RWPE2 (cell line): ENCODE data around the gene H2AZ2.
A peak's percentile ranks its signal among the peaks of the same experiment; 100 is the strongest.

Experiments
- ATAC-seq: fragments of 200-7000 bp; cut with Tn5 transposase; 3 replicates; pipeline ENCODE4 v1.9.1; 2021; ENCODE audit warnings: low read depth
- DNase-seq: peaks from one replicate; pipeline ENCODE4 v3.0.0-alpha.2; 2020; ENCODE audit warnings: low spot score
- H3K27ac ChIP-seq: fragments of 450-650 bp; 2 replicates; pipeline ENCODE4 v1.5.1; 2017; ENCODE audit warnings: mild to moderate bottlenecking; ENCODE audit not compliant: poor library complexity, severe bottlenecking
- H3K27me3 ChIP-seq: fragments of 250-450 bp; sonication (Bioruptor Pico); 2 replicates; pipeline ENCODE4 v1.5.1; 2021; ENCODE audit warnings: mild to moderate bottlenecking, moderate library complexity; ENCODE audit not compliant: insufficient read depth, poor library complexity, severe bottlenecking
- H3K36me3 ChIP-seq: fragments of 250-450 bp; sonication (Bioruptor Pico); 2 replicates; pipeline ENCODE4 v1.5.1; 2020; ENCODE audit warnings: low read depth, mild to moderate bottlenecking, moderate library complexity
- H3K4me1 ChIP-seq: fragments of 250-450 bp; sonication (Bioruptor Pico); 2 replicates; pipeline ENCODE4 v1.5.1; 2021; ENCODE audit warnings: mild to moderate bottlenecking, moderate library complexity; ENCODE audit not compliant: insufficient read depth, poor library complexity, severe bottlenecking
- H3K4me3 ChIP-seq: fragments of 250-450 bp; sonication (Bioruptor Pico); 2 replicates; pipeline ENCODE4 v1.5.1; 2021; ENCODE audit warnings: mild to moderate bottlenecking, moderate library complexity; ENCODE audit not compliant: severe bottlenecking
- H3K9me3 ChIP-seq: fragments of 250-450 bp; sonication (Bioruptor Pico); 2 replicates; pipeline ENCODE4 v1.5.1; 2021; ENCODE audit warnings: mild to moderate bottlenecking, moderate library complexity; ENCODE audit not compliant: severe bottlenecking
- TF ChIP-seq, protein P1 (sequence below): fragments of 450-650 bp; IDR thresholded peaks from one replicate; pipeline ENCODE4 v1.5.1; 2017; ENCODE audit warnings: mild to moderate bottlenecking, moderate library complexity; ENCODE audit not compliant: poor library complexity, severe bottlenecking

The H2AZ2 gene

DNA sequence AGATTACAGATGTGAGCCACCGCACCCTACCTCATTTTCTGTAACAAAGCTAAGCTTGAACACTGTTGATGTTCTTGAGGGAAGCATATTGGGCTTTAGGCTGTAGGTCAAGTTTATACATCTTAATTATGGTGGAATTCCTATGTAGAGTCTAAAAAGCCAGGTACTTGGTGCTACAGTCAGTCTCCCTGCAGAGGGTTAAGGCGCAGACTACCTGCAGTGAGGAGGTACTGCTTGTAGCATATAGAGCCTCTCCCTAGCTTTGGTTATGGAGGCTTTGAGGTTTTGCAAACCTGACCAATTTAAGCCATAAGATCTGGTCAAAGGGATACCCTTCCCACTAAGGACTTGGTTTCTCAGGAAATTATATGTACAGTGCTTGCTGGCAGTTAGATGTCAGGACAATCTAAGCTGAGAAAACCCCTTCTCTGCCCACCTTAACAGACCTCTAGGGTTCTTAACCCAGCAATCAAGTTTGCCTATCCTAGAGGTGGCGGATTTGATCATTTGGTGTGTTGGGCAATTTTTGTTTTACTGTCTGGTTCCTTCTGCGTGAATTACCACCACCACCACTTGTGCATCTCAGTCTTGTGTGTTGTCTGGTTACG lies 45.4 kb downstream of the H2AZ2 start:
- TF ChIP-seq, protein P1, sequence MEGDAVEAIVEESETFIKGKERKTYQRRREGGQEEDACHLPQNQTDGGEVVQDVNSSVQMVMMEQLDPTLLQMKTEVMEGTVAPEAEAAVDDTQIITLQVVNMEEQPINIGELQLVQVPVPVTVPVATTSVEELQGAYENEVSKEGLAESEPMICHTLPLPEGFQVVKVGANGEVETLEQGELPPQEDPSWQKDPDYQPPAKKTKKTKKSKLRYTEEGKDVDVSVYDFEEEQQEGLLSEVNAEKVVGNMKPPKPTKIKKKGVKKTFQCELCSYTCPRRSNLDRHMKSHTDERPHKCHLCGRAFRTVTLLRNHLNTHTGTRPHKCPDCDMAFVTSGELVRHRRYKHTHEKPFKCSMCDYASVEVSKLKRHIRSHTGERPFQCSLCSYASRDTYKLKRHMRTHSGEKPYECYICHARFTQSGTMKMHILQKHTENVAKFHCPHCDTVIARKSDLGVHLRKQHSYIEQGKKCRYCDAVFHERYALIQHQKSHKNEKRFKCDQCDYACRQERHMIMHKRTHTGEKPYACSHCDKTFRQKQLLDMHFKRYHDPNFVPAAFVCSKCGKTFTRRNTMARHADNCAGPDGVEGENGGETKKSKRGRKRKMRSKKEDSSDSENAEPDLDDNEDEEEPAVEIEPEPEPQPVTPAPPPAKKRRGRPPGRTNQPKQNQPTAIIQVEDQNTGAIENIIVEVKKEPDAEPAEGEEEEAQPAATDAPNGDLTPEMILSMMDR = no peak
- Histone ChIP-seq H3K4me3 (no peak overlapping the region), H3K27me3 (no peaks in the 10 kb centered on the region), H3K9me3 (no peaks in the 10 kb centered on the region), H3K36me3 (peaks cover 61% of the 10 kb centered on the region), H3K4me1 (peaks cover 14% of the 10 kb centered on the region), H3K27ac (peak overlapping the region; percentile 97)
- ATAC-seq = no peak
- no peak for DNase-seq

- no peak for ATAC-seq
- Histone ChIP-seq H3K9me3 (no peaks in the 10 kb centered on the region), H3K4me1 (peaks cover 14% of the 10 kb centered on the region), H3K27me3 (no peaks in the 10 kb centered on the region), H3K36me3 (peaks cover 67% of the 10 kb centered on the region), H3K27ac (peak overlapping the region; percentile 97), H3K4me3 (no peak overlapping the region)
- TF ChIP-seq, protein P1 = no peak
- no peak for DNase-seq
These were observed 46.0 kb downstream of the H2AZ2 start for GRCh38 chr7:44801890-44802289.

GRCh38 chr7:44799939-44800338 lies 47.9 kb downstream of the H2AZ2 start:
- Histone ChIP-seq H3K4me1 (peaks cover 14% of the 10 kb centered on the region), H3K36me3 (peaks cover 67% of the 10 kb centered on the region), H3K4me3 (no peak overlapping the region), H3K27ac (peak overlapping the region; percentile 97), H3K9me3 (no peaks in the 10 kb centered on the region), H3K27me3 (no peaks in the 10 kb centered on the region)
- TF ChIP-seq, protein P1 = no peak
- DNase-seq = no peak
- ATAC-seq = no peak

- ATAC-seq (no peak), DNase-seq (no peak)
- Histone ChIP-seq H3K4me1 (peaks cover 14% of the 10 kb centered on the region), H3K27me3 (no peaks in the 10 kb centered on the region), H3K9me3 (no peaks in the 10 kb centered on the region), H3K4me3 (peak overlapping the region; percentile 92), H3K27ac (peak overlapping the region; percentile 97), H3K36me3 (peaks cover 67% of the 10 kb centered on the region)
- TF ChIP-seq, protein P1 = no peak
These were observed 49.1 kb downstream of the H2AZ2 start for GRCh38 chr7:44798649-44799305.
